ENCODE results near the gene ATN1.

DNA sequence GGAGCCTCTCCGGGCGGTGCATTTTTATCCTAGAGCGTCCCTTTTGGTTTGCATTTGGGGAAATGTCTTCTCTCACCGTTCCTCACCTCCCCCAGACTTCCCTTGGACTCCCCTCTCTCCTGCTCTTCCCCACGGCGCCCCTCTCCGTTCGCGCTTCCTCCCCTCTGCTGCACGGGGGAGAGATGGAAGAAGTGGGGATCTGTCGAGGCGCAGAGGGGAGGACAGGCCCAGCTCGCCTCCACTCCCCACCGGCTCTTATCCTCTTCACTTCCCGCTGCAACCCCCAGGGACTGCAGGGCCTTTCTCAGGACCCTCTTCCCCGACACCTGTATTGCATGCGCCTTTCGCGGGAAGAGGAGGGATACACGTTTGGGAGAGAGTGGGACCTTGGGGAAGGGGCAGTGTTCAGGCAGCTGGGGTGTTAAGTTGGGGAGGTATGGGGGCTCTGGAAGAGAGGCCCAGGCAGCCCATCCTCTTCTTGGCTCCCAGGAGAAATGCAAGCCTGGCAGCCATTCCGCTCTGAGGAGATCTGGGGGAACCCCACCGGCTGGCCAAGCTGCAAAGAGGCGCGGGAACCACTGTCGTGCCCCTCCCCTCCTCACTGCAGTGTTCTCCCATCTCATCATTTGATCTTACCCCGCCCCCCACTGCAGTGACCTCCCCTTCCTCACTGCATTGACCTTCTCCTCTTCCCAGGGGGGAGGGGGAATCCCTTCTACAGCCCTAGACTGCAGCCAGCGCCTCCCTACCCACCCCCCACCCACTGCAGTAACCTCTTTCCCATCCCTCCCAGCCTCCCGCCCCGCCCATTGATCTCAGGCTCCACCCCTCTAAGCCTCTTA is 12.6 kb upstream of the ATN1 start:
- TF ChIP-seq, protein P1, sequence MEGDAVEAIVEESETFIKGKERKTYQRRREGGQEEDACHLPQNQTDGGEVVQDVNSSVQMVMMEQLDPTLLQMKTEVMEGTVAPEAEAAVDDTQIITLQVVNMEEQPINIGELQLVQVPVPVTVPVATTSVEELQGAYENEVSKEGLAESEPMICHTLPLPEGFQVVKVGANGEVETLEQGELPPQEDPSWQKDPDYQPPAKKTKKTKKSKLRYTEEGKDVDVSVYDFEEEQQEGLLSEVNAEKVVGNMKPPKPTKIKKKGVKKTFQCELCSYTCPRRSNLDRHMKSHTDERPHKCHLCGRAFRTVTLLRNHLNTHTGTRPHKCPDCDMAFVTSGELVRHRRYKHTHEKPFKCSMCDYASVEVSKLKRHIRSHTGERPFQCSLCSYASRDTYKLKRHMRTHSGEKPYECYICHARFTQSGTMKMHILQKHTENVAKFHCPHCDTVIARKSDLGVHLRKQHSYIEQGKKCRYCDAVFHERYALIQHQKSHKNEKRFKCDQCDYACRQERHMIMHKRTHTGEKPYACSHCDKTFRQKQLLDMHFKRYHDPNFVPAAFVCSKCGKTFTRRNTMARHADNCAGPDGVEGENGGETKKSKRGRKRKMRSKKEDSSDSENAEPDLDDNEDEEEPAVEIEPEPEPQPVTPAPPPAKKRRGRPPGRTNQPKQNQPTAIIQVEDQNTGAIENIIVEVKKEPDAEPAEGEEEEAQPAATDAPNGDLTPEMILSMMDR (IDR thresholded peaks at IDR 0.05), result no peak
- no peak for TF ChIP-seq POLR2A (IDR thresholded peaks at IDR 0.05)
- no peak for TF ChIP-seq POLR2AphosphoS5 (IDR thresholded peaks at IDR 0.05)
- TF ChIP-seq EP300 (IDR thresholded peaks at IDR 0.05), result no peak
